Measurements from ENCODE around the gene FGF19.
A peak's percentile ranks its signal among the peaks of the same experiment; 100 is the strongest.

Gene FGF19

DNA sequence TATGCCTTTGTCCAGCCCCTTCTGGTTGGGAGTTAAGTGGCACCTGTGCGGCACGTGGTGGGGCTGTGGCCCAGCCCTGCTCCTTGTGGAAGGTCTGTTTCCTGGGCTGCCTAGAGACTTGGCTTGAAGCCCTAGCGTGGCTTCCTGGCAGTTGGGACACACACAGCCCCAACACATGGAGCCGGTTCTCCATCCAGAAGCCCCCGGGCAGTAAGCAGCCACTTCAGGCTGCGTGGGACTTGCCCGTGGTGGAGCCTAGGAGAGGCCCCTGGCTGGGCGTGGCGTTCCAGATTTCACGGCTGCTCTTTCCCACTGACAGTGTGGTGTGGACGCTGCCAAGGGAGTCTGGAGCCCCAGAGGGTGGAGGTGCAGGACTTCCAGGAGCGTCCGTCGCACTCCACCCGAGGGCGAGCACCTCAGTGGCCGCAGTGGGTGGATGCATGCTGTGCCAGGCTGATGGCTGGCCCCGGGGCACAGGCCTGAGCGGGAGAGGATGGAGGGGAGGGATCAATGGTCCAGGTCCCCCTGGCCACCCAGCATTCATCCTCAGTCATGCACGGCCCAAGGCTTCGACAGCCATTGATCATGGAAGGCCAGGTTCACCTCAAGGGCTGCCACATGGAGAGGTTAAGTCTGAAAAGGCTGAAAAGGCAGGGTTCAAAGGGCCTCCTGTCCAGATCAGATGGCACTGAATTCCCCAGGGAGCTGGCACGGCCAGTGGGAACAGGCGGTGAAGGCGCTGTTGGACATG, 53.6 kb downstream of the FGF19 start:
- peak overlapping the region; percentile 100 for H3K27ac ChIP-seq
- TF ChIP-seq, protein P1, sequence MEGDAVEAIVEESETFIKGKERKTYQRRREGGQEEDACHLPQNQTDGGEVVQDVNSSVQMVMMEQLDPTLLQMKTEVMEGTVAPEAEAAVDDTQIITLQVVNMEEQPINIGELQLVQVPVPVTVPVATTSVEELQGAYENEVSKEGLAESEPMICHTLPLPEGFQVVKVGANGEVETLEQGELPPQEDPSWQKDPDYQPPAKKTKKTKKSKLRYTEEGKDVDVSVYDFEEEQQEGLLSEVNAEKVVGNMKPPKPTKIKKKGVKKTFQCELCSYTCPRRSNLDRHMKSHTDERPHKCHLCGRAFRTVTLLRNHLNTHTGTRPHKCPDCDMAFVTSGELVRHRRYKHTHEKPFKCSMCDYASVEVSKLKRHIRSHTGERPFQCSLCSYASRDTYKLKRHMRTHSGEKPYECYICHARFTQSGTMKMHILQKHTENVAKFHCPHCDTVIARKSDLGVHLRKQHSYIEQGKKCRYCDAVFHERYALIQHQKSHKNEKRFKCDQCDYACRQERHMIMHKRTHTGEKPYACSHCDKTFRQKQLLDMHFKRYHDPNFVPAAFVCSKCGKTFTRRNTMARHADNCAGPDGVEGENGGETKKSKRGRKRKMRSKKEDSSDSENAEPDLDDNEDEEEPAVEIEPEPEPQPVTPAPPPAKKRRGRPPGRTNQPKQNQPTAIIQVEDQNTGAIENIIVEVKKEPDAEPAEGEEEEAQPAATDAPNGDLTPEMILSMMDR (IDR thresholded peaks at IDR 0.05): no peak
- no peak for TF ChIP-seq ZFX (IDR thresholded peaks at IDR 0.05; ENCODE audit: borderline replicate concordance)

- no peak for TF ChIP-seq ZFX (IDR thresholded peaks at IDR 0.05; ENCODE audit: borderline replicate concordance)
- TF ChIP-seq, protein P1 (IDR thresholded peaks at IDR 0.05): no peak
- H3K27ac ChIP-seq: peak overlapping the region; percentile 100
Measured at GRCh38 chr11:69649576-69649900, 54.3 kb downstream of the FGF19 start.

GRCh38 chr11:69648679-69649575, 54.9 kb downstream of the FGF19 start:
- H3K27ac ChIP-seq: peak overlapping the region; percentile 100
- TF ChIP-seq ZFX (IDR thresholded peaks at IDR 0.05; ENCODE audit: borderline replicate concordance): no peak
- TF ChIP-seq, protein P1 (IDR thresholded peaks at IDR 0.05): no peak

Data from 22Rv1 (cell line).